Left lung (tissue), 10 donors: ENCODE measurements around the gene HAAO. TPM values are rescaled to one million over a fixed set of nuclear protein-coding genes. Genes with fewer than 3 reads are reported as not detected.

Source experiments
- ATAC-seq: fragments of 200-7000 bp; cut with Tn5 transposase; one replicate; pipeline ENCODE4 v1.9.1; 2020; ENCODE audit warnings: moderate library complexity
- DNase-seq, 4 donors: peaks; one replicate each; pipeline ENCODE4 v3.0.0-alpha.2; 2013 to 2020
- H3K27ac ChIP-seq, 2 donors: fragments of 200-600 bp; sonication (generic) in 1 of 2; one replicate each; pipeline versions ENCODE4 v1.5.0 to v1.8.0; 2020 to 2021
- H3K27me3 ChIP-seq, 2 donors: fragments of 200-600 bp; sonication (generic) in 1 of 2; one replicate each; pipeline versions ENCODE4 v1.5.0 to v1.8.0; 2020 to 2021
- H3K36me3 ChIP-seq, 2 donors: fragments of 200-600 bp; sonication (generic) in 1 of 2; one replicate each; pipeline versions ENCODE4 v1.5.0 to v1.8.0; 2020 to 2021
- H3K4me1 ChIP-seq, 2 donors: fragments of 200-600 bp; one replicate each; pipeline ENCODE4 v1.8.0; 2021
- H3K4me3 ChIP-seq, 2 donors: fragments of 200-600 bp; sonication (generic) in 1 of 2; one replicate each; pipeline versions ENCODE4 v1.5.0 to v1.8.0; 2020 to 2021; ENCODE audit warnings: mild to moderate bottlenecking in 1 of 2
- H3K9me3 ChIP-seq, 2 donors: fragments of 200-600 bp; sonication (generic) in 1 of 2; one replicate each; pipeline versions ENCODE4 v1.5.0 to v1.8.0; 2020 to 2021
- intact Hi-C, 2 donors: fragments of 100-400 bp; cut with DNase I; formaldehyde crosslinking; loops; one replicate each; pipeline versions ENCODE4 v1.11.2 to v1.14.2; 2022
- polyA plus RNA-seq, 6 donors: library from polyadenylated mRNA; unstranded; fragments of 120-200 nt; gene quantifications; one replicate each; pipeline ENCODE4 v1.2.1, GENCODE V29; 2013; ENCODE audit not compliant: insufficient read length in 6 of 6
- total RNA-seq, 2 donors: library from RNA; stranded (reverse); fragmentation: NEBNext Ultra II Directional; extraction: Animal tissue kit (Norgen Biotek cat#: 25700); gene quantifications; one replicate each; pipeline ENCODE4 v1.2.1, GENCODE V29; 2021
- TF ChIP-seq, protein P1 (sequence below), 2 donors: fragments of 200-600 bp; sonication (generic) in 1 of 2; IDR thresholded peaks; one replicate each; pipeline versions ENCODE4 v1.5.0 to v1.8.0; 2021; ENCODE audit warnings: antibody characterized with exemption in 2 of 2
- donor health status: DM: no; HTN: yes; CAD: no.
- donor health status: DM: no; HTN: no; CAD: no.

The HAAO gene
- total and polyA plus RNA-seq, 8 donors = 6.2 to 32.8 (median 28.3) TPM

DNA sequence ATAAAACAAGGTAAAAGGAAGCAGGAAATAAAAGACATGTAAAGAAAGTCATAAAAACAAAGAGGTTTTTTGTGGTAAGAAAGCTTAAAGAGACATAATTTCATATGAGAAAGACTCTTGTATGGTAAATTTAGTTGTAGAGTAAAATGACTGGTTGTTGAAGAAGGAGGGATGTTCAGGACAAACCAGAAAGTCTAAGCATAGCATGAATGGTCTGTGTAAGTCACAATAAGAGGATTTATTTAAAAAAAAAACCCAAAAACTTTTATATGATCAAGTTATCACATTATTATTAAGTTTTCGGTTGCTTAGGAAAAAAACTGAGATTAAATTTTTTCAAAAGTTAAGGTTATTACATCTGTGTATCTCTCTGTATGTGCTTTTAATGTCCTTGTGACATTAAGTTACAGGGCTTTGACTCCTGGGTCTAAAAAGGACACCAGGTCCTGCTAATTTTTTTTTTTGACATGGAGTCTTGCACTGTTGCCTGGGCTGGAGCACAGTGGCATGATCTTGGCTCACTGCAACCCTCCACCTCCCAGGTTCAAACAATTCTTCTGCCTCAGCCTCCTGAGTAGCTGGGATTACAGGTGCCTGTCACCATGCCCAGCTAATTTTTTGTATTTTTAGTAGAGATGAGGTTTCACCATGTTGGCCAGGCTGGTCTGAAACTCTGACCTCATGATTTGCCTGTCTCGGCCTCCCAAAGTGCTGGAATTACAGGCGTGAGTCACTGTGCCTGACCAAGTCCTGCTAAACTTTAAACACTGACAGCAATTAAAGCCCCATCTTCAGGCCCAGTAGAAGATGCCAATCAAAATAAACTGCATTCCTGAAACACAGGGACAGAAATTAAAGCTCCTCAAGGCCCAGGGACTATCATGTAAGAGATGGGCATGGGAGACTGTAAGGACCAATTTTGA is 14.2 kb downstream of the HAAO start:
- intact Hi-C loops = no loop called here
- DNase-seq = no peak
- Histone ChIP-seq H3K4me1 (no peaks in the 10 kb centered on the region), H3K4me3 (no peak overlapping the region), H3K9me3 (peaks cover 0 to 19% of the 10 kb centered on the region in 2 donors), H3K36me3 (no peaks in the 10 kb centered on the region), H3K27ac (no peak overlapping the region), H3K27me3 (no peaks in the 10 kb centered on the region)
- ATAC-seq = no peak
- TF ChIP-seq, protein P1, sequence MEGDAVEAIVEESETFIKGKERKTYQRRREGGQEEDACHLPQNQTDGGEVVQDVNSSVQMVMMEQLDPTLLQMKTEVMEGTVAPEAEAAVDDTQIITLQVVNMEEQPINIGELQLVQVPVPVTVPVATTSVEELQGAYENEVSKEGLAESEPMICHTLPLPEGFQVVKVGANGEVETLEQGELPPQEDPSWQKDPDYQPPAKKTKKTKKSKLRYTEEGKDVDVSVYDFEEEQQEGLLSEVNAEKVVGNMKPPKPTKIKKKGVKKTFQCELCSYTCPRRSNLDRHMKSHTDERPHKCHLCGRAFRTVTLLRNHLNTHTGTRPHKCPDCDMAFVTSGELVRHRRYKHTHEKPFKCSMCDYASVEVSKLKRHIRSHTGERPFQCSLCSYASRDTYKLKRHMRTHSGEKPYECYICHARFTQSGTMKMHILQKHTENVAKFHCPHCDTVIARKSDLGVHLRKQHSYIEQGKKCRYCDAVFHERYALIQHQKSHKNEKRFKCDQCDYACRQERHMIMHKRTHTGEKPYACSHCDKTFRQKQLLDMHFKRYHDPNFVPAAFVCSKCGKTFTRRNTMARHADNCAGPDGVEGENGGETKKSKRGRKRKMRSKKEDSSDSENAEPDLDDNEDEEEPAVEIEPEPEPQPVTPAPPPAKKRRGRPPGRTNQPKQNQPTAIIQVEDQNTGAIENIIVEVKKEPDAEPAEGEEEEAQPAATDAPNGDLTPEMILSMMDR (IDR thresholded peaks at IDR 0.05) = no peak

DNA sequence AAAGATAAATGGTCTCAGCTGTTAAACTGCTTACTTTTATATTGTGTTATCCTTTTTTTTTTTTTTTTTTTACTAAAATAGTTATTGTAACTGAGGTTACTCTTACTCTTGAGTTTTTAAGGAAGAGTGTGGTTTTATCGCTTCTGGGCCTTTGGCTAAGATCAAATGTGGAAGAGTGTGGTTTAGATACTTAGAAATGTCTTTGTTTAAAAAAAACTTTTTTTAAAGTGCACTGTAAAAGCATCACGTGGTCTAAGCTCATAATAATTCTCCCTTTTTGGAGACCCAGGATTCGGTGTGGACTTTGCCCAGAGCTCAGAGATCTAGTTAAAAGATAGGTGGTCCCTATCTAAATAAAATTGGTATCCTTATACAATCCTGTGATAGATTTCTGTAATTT is 16.6 kb downstream of the HAAO start:
- H3K27ac ChIP-seq = no peak overlapping the region
- H3K27me3 ChIP-seq = no peaks in the 10 kb centered on the region
- peaks cover 0 to 15% of the 10 kb centered on the region in 2 donors for H3K9me3 ChIP-seq
- H3K4me3 ChIP-seq = no peak overlapping the region
- H3K36me3 ChIP-seq = no peaks in the 10 kb centered on the region
- TF ChIP-seq, protein P1 (IDR thresholded peaks at IDR 0.05) = no peak
- H3K4me1 ChIP-seq = no peaks in the 10 kb centered on the region
- ATAC-seq (no peak), DNase-seq (no peak)
- intact Hi-C loops = no loop called here

DNA sequence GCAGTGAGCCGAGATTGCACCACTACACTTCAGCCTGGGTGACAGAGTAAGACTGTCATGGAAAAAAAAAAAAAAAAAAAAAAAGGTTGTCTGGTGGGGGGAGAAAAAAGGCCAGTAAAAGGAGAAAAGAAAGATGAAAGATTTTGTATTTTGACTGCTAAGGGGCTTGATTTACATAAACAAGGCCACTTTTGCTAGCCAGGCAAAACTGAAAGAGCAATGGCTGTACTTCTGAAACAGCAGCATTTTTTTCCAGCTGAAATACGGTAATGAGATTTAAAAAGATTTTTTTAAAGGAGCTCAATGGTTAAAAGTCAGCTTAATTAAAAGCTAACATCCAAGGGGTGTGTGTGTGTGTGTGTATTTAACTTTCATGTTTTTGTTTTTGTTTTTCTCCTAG is 17.2 kb downstream of the HAAO start:
- ATAC-seq (no peak), DNase-seq (no peak)
- no peaks in the 10 kb centered on the region for H3K27me3 ChIP-seq
- no peaks in the 10 kb centered on the region for H3K36me3 ChIP-seq
- peaks cover 0 to 13% of the 10 kb centered on the region in 2 donors for H3K9me3 ChIP-seq
- no peaks in the 10 kb centered on the region for H3K4me1 ChIP-seq
- TF ChIP-seq, protein P1 (IDR thresholded peaks at IDR 0.05) = no peak
- H3K4me3 ChIP-seq = no peak overlapping the region
- H3K27ac ChIP-seq = no peak overlapping the region
- intact Hi-C loops = no loop called here

DNA sequence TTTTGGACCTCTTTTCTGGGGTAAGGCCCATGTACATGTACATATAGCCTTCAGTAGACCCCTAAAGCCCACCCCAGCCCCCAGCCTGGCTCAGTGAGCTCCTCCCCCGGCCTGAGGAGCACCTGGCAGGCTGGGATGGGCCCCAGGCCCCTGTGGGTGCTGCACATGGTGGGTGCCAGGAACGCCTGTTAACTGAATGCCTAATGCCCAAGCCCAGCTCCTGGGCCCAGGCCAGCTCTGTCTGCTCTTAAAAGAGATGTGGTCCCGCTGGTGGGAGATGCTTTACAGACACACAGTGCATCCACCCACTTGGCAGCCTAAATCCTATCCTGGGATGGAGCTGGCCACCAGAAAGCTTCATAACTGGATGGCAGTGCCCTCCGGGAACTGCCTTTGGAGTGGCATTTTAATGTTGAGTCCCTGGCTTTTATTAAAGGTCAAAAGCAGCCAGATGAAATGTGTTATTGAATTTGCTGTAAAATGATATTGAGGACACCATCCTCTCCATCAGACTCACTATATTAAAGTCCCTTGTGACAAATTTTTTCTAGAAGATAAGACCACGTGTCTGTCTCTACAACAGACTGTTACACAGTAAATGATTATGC is 20.7 kb downstream of the HAAO start:
- DNase-seq (no peak), ATAC-seq (no peak)
- intact Hi-C loops = no loop called here
- H3K9me3 ChIP-seq = no peaks in the 10 kb centered on the region
- peaks cover 0 to 5% of the 10 kb centered on the region in 2 donors for H3K4me1 ChIP-seq
- TF ChIP-seq, protein P1 (IDR thresholded peaks at IDR 0.05) = no peak
- no peak overlapping the region for H3K4me3 ChIP-seq
- no peak overlapping the region for H3K27ac ChIP-seq
- no peaks in the 10 kb centered on the region for H3K36me3 ChIP-seq
- H3K27me3 ChIP-seq = no peaks in the 10 kb centered on the region
